Vagina (tissue), 2 donors: ENCODE data around the gene DAPK2. TPM values are rescaled to one million over a fixed set of nuclear protein-coding genes. Genes with fewer than 3 reads are reported as not detected.

ENCODE experiments used
- DNase-seq, 2 donors: peaks; one replicate each; pipeline ENCODE4 v3.0.0-alpha.2; 2017; ENCODE audit errors: extremely low spot score in 2 of 2
- H3K27ac ChIP-seq: fragments of 200-600 bp; sonication (generic); one replicate; pipeline ENCODE4 v1.5.1; 2019
- H3K27me3 ChIP-seq: fragments of 200-600 bp; sonication (generic); one replicate; pipeline ENCODE4 v1.5.1; 2019
- H3K36me3 ChIP-seq, 2 donors: fragments of 200-600 bp; sonication (generic); one replicate each; pipeline ENCODE4 v1.5.1; 2017 to 2019
- H3K4me1 ChIP-seq: fragments of 200-600 bp; sonication (generic); one replicate; pipeline ENCODE4 v1.5.1; 2019
- H3K4me3 ChIP-seq, 2 donors: fragments of 200-600 bp; sonication (generic); 1 replicate in 1 of 2; 2 replicates in 1 of 2; pipeline ENCODE4 v1.5.1; 2016 to 2019
- H3K9me3 ChIP-seq: fragments of 200-600 bp; sonication (generic); one replicate; pipeline ENCODE4 v1.5.1; 2019
- CTCF ChIP-seq, 3 experiments: fragments of 450-650 bp in 2 of 3; fragments of 200-600 bp in 1 of 3; sonication (generic) in 1 of 3; IDR thresholded peaks; one replicate each; pipeline ENCODE4 v1.5.1; 2017 to 2019; ENCODE audit warnings: antibody characterized with exemption in 3 of 3, mild to moderate bottlenecking in 2 of 3, moderate library complexity in 2 of 3
- POLR2A ChIP-seq, 2 donors: fragments of 450-650 bp; IDR thresholded peaks; one replicate each; pipeline ENCODE4 v1.6.1; 2017; ENCODE audit warnings: antibody characterized with exemption in 2 of 2, mild to moderate bottlenecking in 2 of 2, moderate library complexity in 2 of 2
- POLR2AphosphoS5 ChIP-seq, 2 donors: sonication (generic); formaldehyde crosslinking; IDR thresholded peaks; one replicate each; pipeline ENCODE4 v1.9.0; 2017; ENCODE audit warnings: antibody characterized with exemption in 2 of 2, mild to moderate bottlenecking in 2 of 2, low read depth in 1 of 2; ENCODE audit not compliant: insufficient read depth in 1 of 2
- intact Hi-C: fragments of 100-400 bp; cut with DNase I; formaldehyde crosslinking; loops from one replicate; pipeline ENCODE4 v1.15.1; 2023
- total RNA-seq: library from RNA; depleted of rRNA; stranded (reverse); fragments of >200 nt; gene quantifications from one replicate; pipeline ENCODE4 v1.2.3, GENCODE V29; 2016

Gene DAPK2
- total RNA-seq, 1 donor from 2014 or later: 50.3 TPM

GRCh38 chr15:63913336-63913735 lies 132.9 kb downstream of the DAPK2 start:
- Histone ChIP-seq H3K4me3 (no peak overlapping the region), H3K9me3 (no peaks in the 10 kb centered on the region), H3K36me3 (no peaks in the 10 kb centered on the region), H3K27ac (no peak overlapping the region), H3K27me3 (no peaks in the 10 kb centered on the region), H3K4me1 (peaks cover 40% of the 10 kb centered on the region)
- intact Hi-C loops: no loop called here
- TF ChIP-seq POLR2AphosphoS5 (IDR thresholded peaks at IDR 0.05; ENCODE audit: insufficient read depth in 1 of 2, low read depth in 1 of 2) (no peak), CTCF (IDR thresholded peaks at IDR 0.05) (no peak), POLR2A (IDR thresholded peaks at IDR 0.05) (no peak)
- DNase-seq: no peak

GRCh38 chr15:63912061-63912615 lies 134.1 kb downstream of the DAPK2 start:
- TF ChIP-seq POLR2AphosphoS5 (IDR thresholded peaks at IDR 0.05; ENCODE audit: insufficient read depth in 1 of 2, low read depth in 1 of 2): no peak
- TF ChIP-seq POLR2A (IDR thresholded peaks at IDR 0.05): no peak
- TF ChIP-seq CTCF (IDR thresholded peaks at IDR 0.05): no peak
- DNase-seq: no peak
- intact Hi-C loops: no loop called here

DNA sequence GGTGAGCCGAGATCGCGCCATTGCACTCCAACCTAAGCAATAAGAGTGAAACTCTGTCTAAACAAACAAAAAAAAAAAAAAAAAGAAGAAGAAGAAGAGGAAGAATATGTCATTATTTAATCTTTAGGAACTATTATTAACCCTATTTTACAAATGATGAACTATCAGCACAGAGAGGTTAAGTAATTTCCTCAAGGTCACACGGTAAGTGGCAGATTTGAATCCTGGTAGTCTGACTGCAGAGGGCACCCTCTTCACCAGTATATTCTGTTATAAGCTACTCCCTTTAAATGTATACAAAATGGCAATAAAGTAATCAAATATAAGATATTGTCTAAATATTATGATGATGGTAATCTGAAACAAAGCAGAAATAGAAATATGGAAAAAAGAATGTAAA lies 135.1 kb downstream of the DAPK2 start:
- Histone ChIP-seq H3K27ac (no peak overlapping the region), H3K4me3 (no peak overlapping the region), H3K27me3 (no peaks in the 10 kb centered on the region), H3K4me1 (peaks cover 28% of the 10 kb centered on the region), H3K36me3 (no peaks in the 10 kb centered on the region), H3K9me3 (no peaks in the 10 kb centered on the region)
- intact Hi-C loops: no loop called here
- DNase-seq: no peak
- no peak for TF ChIP-seq POLR2AphosphoS5 (IDR thresholded peaks at IDR 0.05; ENCODE audit: insufficient read depth in 1 of 2, low read depth in 1 of 2)
- TF ChIP-seq POLR2A (IDR thresholded peaks at IDR 0.05): no peak
- no peak for TF ChIP-seq CTCF (IDR thresholded peaks at IDR 0.05)

More at GRCh38 chr15:63912061-63912615, 134.1 kb downstream of the DAPK2 start:
- no peaks in the 10 kb centered on the region for H3K36me3 ChIP-seq
- H3K4me1 ChIP-seq: peaks cover 38% of the 10 kb centered on the region
- H3K27ac ChIP-seq: no peak overlapping the region
- no peak overlapping the region for H3K4me3 ChIP-seq
- H3K27me3 ChIP-seq: no peaks in the 10 kb centered on the region
- H3K9me3 ChIP-seq: no peaks in the 10 kb centered on the region

GRCh38 chr15:63909819-63910437 lies 136.4 kb downstream of the DAPK2 start:
- Histone ChIP-seq H3K4me3 (no peak overlapping the region), H3K27ac (peak overlapping the region; percentile 58), H3K9me3 (no peaks in the 10 kb centered on the region), H3K4me1 (peaks cover 32% of the 10 kb centered on the region), H3K36me3 (no peaks in the 10 kb centered on the region), H3K27me3 (no peaks in the 10 kb centered on the region)
- TF ChIP-seq POLR2A (IDR thresholded peaks at IDR 0.05) (no peak), POLR2AphosphoS5 (IDR thresholded peaks at IDR 0.05; ENCODE audit: insufficient read depth in 1 of 2, low read depth in 1 of 2) (no peak), CTCF (IDR thresholded peaks at IDR 0.05) (no peak)
- DNase-seq: no peak
- intact Hi-C loops: loop anchor here (10.0 kb wide), 1 partner anchor 135 kb away; the partner anchor contains the start of gene DAPK2

DNA sequence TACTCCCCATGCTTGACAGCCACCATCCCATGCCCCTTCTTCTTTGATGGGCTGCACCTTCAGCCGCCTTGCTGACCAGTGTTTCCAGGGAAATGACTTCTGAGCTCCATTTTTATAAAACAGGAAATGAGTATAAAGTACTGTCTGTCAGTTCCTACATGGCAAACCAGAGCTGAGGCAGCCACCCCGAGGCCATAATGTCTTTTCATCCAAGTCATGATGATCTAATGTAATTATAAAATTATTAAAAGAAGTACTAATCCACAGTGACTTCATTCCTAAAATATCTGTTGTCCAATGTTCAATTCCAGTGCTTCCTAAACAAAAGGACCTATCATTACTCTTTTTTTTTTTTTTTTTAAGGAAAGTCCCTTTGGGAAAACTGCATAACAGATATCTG lies 137.3 kb downstream of the DAPK2 start:
- Histone ChIP-seq H3K36me3 (no peaks in the 10 kb centered on the region), H3K9me3 (no peaks in the 10 kb centered on the region), H3K27me3 (no peaks in the 10 kb centered on the region), H3K4me1 (peaks cover 32% of the 10 kb centered on the region), H3K27ac (no peak overlapping the region), H3K4me3 (no peak overlapping the region)
- DNase-seq: no peak
- no peak for TF ChIP-seq POLR2A (IDR thresholded peaks at IDR 0.05)
- no peak for TF ChIP-seq POLR2AphosphoS5 (IDR thresholded peaks at IDR 0.05; ENCODE audit: insufficient read depth in 1 of 2, low read depth in 1 of 2)
- TF ChIP-seq CTCF (IDR thresholded peaks at IDR 0.05): no peak
- intact Hi-C loops: loop anchor here (10.0 kb wide), 1 partner anchor 136 kb away; the partner anchor contains the start of gene DAPK2
